ENCODE data around the gene SNRK. TPM values are rescaled to one million over a fixed set of nuclear protein-coding genes. Genes with fewer than 3 reads are reported as not detected.

Gene SNRK
- total RNA-seq, 4 donors from 2014 or later: 30.7 to 50.4 (median 45.8) TPM

DNA sequence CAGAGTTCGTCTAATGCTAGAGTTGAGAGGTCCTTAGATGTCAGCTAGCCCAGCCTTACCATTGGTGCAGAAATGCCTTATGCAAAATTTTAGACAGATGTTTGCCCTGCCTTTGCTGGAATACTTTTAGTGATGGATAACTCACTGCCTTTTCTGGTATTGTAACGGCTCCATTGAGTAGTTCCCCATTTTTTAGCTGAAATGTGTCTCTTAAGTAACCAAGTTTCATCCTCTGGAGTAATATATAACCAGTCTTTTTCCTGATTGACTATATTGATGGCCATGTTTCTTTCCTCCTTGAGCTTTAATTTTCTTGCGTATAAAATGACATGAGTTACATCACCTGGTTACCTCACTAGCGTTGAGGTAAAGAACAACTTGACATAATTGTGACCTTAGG, 45.0 kb downstream of the SNRK start:
- H3K9me3 ChIP-seq: peaks cover 0 to 14% (median 10%) of the 10 kb centered on the region in 4 donors
- peaks cover 24 to 47% (median 35%) of the 10 kb centered on the region in 4 donors for H3K4me1 ChIP-seq
- no peak overlapping the region for H3K27ac ChIP-seq (replicated peaks in 1 of 4)
- no peak for TF ChIP-seq EP300 (IDR thresholded peaks at IDR 0.05)
- TF ChIP-seq, protein P1, sequence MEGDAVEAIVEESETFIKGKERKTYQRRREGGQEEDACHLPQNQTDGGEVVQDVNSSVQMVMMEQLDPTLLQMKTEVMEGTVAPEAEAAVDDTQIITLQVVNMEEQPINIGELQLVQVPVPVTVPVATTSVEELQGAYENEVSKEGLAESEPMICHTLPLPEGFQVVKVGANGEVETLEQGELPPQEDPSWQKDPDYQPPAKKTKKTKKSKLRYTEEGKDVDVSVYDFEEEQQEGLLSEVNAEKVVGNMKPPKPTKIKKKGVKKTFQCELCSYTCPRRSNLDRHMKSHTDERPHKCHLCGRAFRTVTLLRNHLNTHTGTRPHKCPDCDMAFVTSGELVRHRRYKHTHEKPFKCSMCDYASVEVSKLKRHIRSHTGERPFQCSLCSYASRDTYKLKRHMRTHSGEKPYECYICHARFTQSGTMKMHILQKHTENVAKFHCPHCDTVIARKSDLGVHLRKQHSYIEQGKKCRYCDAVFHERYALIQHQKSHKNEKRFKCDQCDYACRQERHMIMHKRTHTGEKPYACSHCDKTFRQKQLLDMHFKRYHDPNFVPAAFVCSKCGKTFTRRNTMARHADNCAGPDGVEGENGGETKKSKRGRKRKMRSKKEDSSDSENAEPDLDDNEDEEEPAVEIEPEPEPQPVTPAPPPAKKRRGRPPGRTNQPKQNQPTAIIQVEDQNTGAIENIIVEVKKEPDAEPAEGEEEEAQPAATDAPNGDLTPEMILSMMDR (IDR thresholded peaks at IDR 0.05): no peak
- no peak for TF ChIP-seq POLR2A (IDR thresholded peaks at IDR 0.05; ENCODE audit: low read depth)
- no peak overlapping the region for H3K4me3 ChIP-seq
- H3K27me3 ChIP-seq: no peaks in the 10 kb centered on the region
- DNase-seq (ENCODE audit: extremely low spot score): no peak
- 83% methylated on average over 4 of the region's 4 CpGs for WGBS
- peaks cover 4 to 42% (median 33%) of the 10 kb centered on the region in 4 donors for H3K36me3 ChIP-seq
- intact Hi-C loops (cut with DNase I): no loop called here

DNA sequence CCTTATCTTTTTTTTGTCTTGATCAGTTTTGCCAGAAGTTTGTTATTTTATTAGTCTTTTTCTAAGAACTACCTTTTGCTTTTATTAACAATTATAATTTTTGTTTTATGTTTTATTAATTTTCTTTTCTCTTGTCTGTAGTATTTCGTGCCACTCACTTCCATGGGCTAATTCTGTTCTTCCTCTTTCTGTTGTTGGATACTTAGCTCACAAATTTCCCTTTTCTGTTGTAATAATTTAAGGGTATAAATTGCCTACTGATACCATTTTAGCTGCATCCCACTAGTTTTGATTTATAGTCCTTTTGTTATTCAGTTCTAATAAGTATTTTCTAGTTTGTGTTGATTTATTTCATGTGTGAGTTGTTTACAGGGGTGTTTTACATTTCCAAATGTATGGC, 48.6 kb downstream of the SNRK start:
- intact Hi-C loops (cut with DNase I): no loop called here
- no peaks in the 10 kb centered on the region for H3K27me3 ChIP-seq
- H3K4me3 ChIP-seq: no peak overlapping the region
- H3K4me1 ChIP-seq: peaks cover 0 to 18% (median 11%) of the 10 kb centered on the region in 4 donors
- TF ChIP-seq POLR2A (IDR thresholded peaks at IDR 0.05; ENCODE audit: low read depth) (no peak), POLR2AphosphoS5 (IDR thresholded peaks at IDR 0.05) (no peak), EP300 (IDR thresholded peaks at IDR 0.05) (no peak)
- TF ChIP-seq, protein P1 (IDR thresholded peaks at IDR 0.05): no peak
- peaks cover 8 to 77% (median 61%) of the 10 kb centered on the region in 4 donors for H3K36me3 ChIP-seq
- WGBS: 82% methylated on average over 1 of the region's 1 CpG
- peaks cover 0 to 45% (median 37%) of the 10 kb centered on the region in 4 donors for H3K9me3 ChIP-seq
- H3K27ac ChIP-seq (replicated peaks in 1 of 4): no peak overlapping the region
- DNase-seq (ENCODE audit: extremely low spot score): no peak

DNA sequence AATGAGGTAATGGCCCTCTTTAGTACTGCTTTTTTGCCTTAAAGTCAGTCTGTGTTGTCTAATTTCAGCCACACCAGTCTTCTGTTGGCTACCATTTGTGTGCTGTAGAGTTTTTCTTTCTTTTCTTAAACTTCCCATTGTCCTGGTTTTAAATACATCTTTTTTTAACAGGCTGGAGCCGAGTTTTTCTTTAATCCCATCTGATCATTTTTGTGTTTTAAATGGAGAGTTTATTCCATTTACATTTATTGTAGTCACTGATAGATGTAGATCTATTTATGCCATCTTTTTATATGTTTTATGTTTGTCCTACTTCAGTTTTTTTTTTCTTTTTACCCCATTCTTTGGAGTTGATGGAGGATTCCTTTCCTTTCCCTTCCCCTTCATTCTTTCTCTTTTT, 49.5 kb downstream of the SNRK start:
- H3K27me3 ChIP-seq: no peaks in the 10 kb centered on the region
- DNase-seq (ENCODE audit: extremely low spot score): no peak
- H3K9me3 ChIP-seq: peaks cover 0 to 45% (median 37%) of the 10 kb centered on the region in 4 donors
- no peak overlapping the region for H3K27ac ChIP-seq (replicated peaks in 1 of 4)
- peaks cover 16 to 85% (median 68%) of the 10 kb centered on the region in 4 donors for H3K36me3 ChIP-seq
- H3K4me1 ChIP-seq: peaks cover 0 to 12% (median 8%) of the 10 kb centered on the region in 4 donors
- intact Hi-C loops (cut with DNase I): no loop called here
- WGBS: 100% methylated on average over 1 of the region's 1 CpG
- no peak overlapping the region for H3K4me3 ChIP-seq
- no peak for TF ChIP-seq EP300 (IDR thresholded peaks at IDR 0.05)
- TF ChIP-seq POLR2A (IDR thresholded peaks at IDR 0.05; ENCODE audit: low read depth): no peak
- TF ChIP-seq POLR2AphosphoS5 (IDR thresholded peaks at IDR 0.05): no peak
- TF ChIP-seq, protein P1 (IDR thresholded peaks at IDR 0.05): no peak

DNA sequence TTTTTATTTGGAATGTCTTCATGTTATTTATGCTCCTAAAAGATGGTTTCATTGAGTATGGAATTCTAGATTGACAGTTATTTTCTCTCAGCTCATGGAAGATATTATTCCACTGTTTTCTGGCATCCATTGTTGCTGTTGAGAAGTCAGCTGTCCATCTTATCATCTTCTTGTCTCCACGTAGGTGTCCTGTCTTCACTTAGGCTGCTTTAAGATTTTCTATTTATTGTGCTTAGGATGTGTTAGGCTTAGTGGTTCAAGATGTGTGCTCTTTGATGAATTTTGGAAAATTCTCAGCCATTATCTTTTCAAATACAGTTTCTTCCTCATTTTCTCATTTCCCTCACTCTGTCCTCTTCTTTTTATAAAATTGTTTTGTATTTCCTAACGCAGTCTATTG, 52.0 kb downstream of the SNRK start:
- DNase-seq (ENCODE audit: extremely low spot score): no peak
- TF ChIP-seq POLR2A (IDR thresholded peaks at IDR 0.05; ENCODE audit: low read depth): no peak
- TF ChIP-seq EP300 (IDR thresholded peaks at IDR 0.05): no peak
- no peak for TF ChIP-seq POLR2AphosphoS5 (IDR thresholded peaks at IDR 0.05)
- TF ChIP-seq, protein P1 (IDR thresholded peaks at IDR 0.05): no peak
- H3K27me3 ChIP-seq: no peaks in the 10 kb centered on the region
- peaks cover 0 to 2% (median 0%) of the 10 kb centered on the region in 4 donors for H3K4me1 ChIP-seq
- intact Hi-C loops (cut with DNase I): no loop called here
- H3K27ac ChIP-seq (replicated peaks in 1 of 4): no peak overlapping the region
- H3K36me3 ChIP-seq: peaks cover 28 to 98% (median 85%) of the 10 kb centered on the region in 4 donors
- H3K4me3 ChIP-seq: no peak overlapping the region
- H3K9me3 ChIP-seq: peaks cover 0 to 45% (median 37%) of the 10 kb centered on the region in 4 donors
- WGBS: 98% methylated on average over 2 of the region's 2 CpGs

DNA sequence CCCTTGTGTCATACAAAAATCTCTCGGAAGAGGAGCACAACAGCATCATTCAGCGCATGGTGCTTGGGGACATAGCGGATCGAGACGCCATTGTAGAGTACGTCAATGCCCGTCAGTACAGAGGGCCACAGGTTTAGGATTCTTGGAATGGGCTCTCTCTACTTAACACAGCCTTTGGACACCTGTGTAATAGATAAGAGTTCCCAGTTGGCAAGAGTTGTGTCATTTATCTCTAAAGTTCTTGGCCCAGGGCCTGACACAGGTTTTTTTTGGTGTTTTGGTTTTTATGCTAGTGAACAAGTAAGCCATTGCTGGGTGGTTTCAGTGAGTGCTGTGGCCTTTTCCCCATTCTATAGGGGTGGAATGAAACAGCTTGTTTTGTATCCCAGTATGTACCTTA, 54.1 kb downstream of the SNRK start:
- TF ChIP-seq EP300 (IDR thresholded peaks at IDR 0.05) (no peak), POLR2AphosphoS5 (IDR thresholded peaks at IDR 0.05) (no peak), POLR2A (IDR thresholded peaks at IDR 0.05; ENCODE audit: low read depth) (no peak)
- TF ChIP-seq, protein P1 (IDR thresholded peaks at IDR 0.05): no peak
- Histone ChIP-seq H3K27me3 (no peaks in the 10 kb centered on the region), H3K4me3 (no peak overlapping the region), H3K36me3 (peaks cover 41 to 98% (median 85%) of the 10 kb centered on the region in 4 donors), H3K27ac (replicated peaks in 1 of 4) (no peak overlapping the region), H3K4me1 (peaks cover 0 to 8% (median 0%) of the 10 kb centered on the region in 4 donors), H3K9me3 (peaks cover 0 to 41% (median 37%) of the 10 kb centered on the region in 4 donors)
- WGBS: 91% methylated on average over 7 of the region's 7 CpGs
- intact Hi-C loops (cut with DNase I): no loop called here
- DNase-seq (ENCODE audit: extremely low spot score): no peak

Measured in esophagus muscularis mucosa (tissue), 4 donors.